ENCODE results near the gene LTB4R2. TPM values are rescaled to one million over a fixed set of nuclear protein-coding genes. Genes with fewer than 3 reads are reported as not detected.

Gene LTB4R2
- total RNA-seq, 6 donors from 2014 or later = 6.2 to 49.2 (median 10.9) TPM

DNA sequence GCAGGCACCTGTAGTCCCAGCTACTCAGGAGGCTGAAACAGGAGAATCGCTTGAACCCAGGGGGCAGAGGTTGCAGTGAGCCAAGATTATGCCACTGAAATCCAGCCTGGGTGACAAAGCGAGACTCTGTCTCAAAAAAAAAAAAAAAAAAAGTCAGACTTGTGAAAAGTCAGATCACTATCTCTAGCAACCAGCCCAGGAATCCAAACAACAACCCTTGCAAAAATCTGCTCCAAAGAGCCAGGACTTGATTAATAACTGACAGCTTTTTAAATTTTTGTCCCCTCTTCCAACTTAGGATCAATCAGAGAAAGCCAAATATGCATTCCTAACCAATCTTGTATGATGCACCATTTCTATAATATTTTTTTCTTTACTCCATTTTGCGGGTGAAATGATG, 50.3 kb downstream of the LTB4R2 start:
- WGBS, 2 donors = 94 to 98% methylated on average over 3 of the region's 3 CpGs

DNA sequence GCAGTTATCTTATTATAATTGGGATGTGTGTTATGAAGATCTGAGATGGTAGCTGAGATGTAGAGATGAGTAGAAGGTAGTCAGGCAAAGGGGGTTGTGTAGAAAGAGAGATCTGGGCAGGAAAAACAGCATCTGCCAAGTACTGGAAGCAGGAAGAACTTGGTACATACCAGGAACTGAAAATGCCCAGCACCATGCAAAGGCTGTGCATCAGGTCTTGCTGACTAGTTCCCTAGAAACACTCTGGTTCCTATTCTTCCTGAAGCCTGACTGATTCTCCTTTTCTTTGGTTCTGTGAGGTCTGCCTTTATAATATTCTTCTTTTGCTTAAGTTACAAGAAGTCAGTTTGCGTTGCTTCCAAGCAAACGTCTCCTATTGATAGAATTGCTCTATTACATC, 51.4 kb downstream of the LTB4R2 start:
- DNase-seq (no peak), ATAC-seq (ENCODE audit: low FRiP score in 2 of 2) (no peak)
- TF ChIP-seq, protein P1, sequence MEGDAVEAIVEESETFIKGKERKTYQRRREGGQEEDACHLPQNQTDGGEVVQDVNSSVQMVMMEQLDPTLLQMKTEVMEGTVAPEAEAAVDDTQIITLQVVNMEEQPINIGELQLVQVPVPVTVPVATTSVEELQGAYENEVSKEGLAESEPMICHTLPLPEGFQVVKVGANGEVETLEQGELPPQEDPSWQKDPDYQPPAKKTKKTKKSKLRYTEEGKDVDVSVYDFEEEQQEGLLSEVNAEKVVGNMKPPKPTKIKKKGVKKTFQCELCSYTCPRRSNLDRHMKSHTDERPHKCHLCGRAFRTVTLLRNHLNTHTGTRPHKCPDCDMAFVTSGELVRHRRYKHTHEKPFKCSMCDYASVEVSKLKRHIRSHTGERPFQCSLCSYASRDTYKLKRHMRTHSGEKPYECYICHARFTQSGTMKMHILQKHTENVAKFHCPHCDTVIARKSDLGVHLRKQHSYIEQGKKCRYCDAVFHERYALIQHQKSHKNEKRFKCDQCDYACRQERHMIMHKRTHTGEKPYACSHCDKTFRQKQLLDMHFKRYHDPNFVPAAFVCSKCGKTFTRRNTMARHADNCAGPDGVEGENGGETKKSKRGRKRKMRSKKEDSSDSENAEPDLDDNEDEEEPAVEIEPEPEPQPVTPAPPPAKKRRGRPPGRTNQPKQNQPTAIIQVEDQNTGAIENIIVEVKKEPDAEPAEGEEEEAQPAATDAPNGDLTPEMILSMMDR (IDR thresholded peaks at IDR 0.05) = no peak
- no peak for TF ChIP-seq POLR2AphosphoS5 (IDR thresholded peaks at IDR 0.05)
- no peak for TF ChIP-seq EP300 (IDR thresholded peaks at IDR 0.05)
- TF ChIP-seq POLR2A (IDR thresholded peaks at IDR 0.05) = no peak
- Histone ChIP-seq H3K4me1 (peaks cover 12 to 15% (median 13%) of the 10 kb centered on the region in 4 donors), H3K4me3 (no peak overlapping the region), H3K9me3 (no peaks in the 10 kb centered on the region), H3K27me3 (no peaks in the 10 kb centered on the region), H3K27ac (no peak overlapping the region), H3K36me3 (no peaks in the 10 kb centered on the region)
- 72 to 81% methylated on average over 2 of the region's 2 CpGs for WGBS, 2 donors

More for the DNA sequence above, 50.3 kb downstream of the LTB4R2 start:
- DNase-seq (no peak), ATAC-seq (ENCODE audit: low FRiP score in 2 of 2) (no peak)
- H3K27me3 ChIP-seq = no peaks in the 10 kb centered on the region
- no peaks in the 10 kb centered on the region for H3K9me3 ChIP-seq
- no peaks in the 10 kb centered on the region for H3K36me3 ChIP-seq
- H3K4me1 ChIP-seq = peaks cover 3 to 5% (median 4%) of the 10 kb centered on the region in 4 donors
- H3K4me3 ChIP-seq = no peak overlapping the region
- no peak for TF ChIP-seq EP300 (IDR thresholded peaks at IDR 0.05)
- TF ChIP-seq POLR2A (IDR thresholded peaks at IDR 0.05) = no peak
- TF ChIP-seq, protein P1 (IDR thresholded peaks at IDR 0.05) = no peak
- TF ChIP-seq POLR2AphosphoS5 (IDR thresholded peaks at IDR 0.05) = no peak
- H3K27ac ChIP-seq = no peak overlapping the region

Small RNA genes within 50 kb of the gene (small RNA-seq; reads per million reads assigned to genes)
- 0 reads per million in 4 donors for gene RF00026

Other genes with a start within 250 kb of the LTB4R2 start
- gene CPNE6, start 238.6 kb upstream of the LTB4R2 start, total RNA-seq = not detected
- 10 to 100 TPM; 27.2 to 70.3 (median 34.9) TPM for gene PCK2, start 215.8 kb upstream of the LTB4R2 start, total RNA-seq
- 100 to 1,000 TPM in 2 of 6 donors, 10 to 100 TPM in 4; 68.4 to 138 (median 95.0) TPM for gene DCAF11, start 195.4 kb upstream of the LTB4R2 start, total RNA-seq
- 1 to 10 TPM; 2.6 to 9.8 (median 4.4) TPM for gene NRL, start 195.2 kb upstream of the LTB4R2 start, total RNA-seq
- gene FITM1, start 179.5 kb upstream of the LTB4R2 start, total RNA-seq = under 1 TPM in 4 of 6 donors, not detected in 2; 0.63 to 0.89 (median 0.82) TPM
- gene PSME1, start 173.9 kb upstream of the LTB4R2 start, total RNA-seq = 100 to 1,000 TPM in 5 of 6 donors, 10 to 100 TPM in 1; 56.6 to 206 (median 142) TPM
- 10 to 100 TPM in 5 of 6 donors, 1 to 10 TPM in 1; 8.6 to 13.8 (median 12.0) TPM for gene EMC9, start 168.5 kb upstream of the LTB4R2 start, total RNA-seq
- 100 to 1,000 TPM in 3 of 6 donors, 10 to 100 TPM in 3; 58.5 to 144 (median 84.4) TPM for gene PSME2, start 163.5 kb upstream of the LTB4R2 start, total RNA-seq
- gene RNF31, start 162.6 kb upstream of the LTB4R2 start, total RNA-seq = 100 to 1,000 TPM in 2 of 6 donors, 10 to 100 TPM in 4; 52.1 to 173 (median 63.9) TPM
- gene IRF9, start 148.9 kb upstream of the LTB4R2 start, total RNA-seq = 100 to 1,000 TPM in 3 of 6 donors, 10 to 100 TPM in 3; 78.2 to 192 (median 107) TPM
- gene REC8, start 138.1 kb upstream of the LTB4R2 start, total RNA-seq = 10 to 100 TPM; 16.0 to 76.5 (median 29.4) TPM
- 10 to 100 TPM; 20.8 to 50.3 (median 35.2) TPM for gene IPO4, start 121.3 kb upstream of the LTB4R2 start, total RNA-seq
- gene TM9SF1, start 114.7 kb upstream of the LTB4R2 start, total RNA-seq = 10 to 100 TPM; 15.7 to 75.4 (median 53.8) TPM
- gene TSSK4, start 104.4 kb upstream of the LTB4R2 start, total RNA-seq = 1 to 10 TPM in 1 of 6 donors, not detected in 5; 1.3 TPM
- gene CHMP4A, start 96.7 kb upstream of the LTB4R2 start, total RNA-seq = 100 to 1,000 TPM in 1 of 6 donors, 10 to 100 TPM in 5; 39.9 to 112 (median 61.5) TPM
- 10 to 100 TPM in 4 of 6 donors, 1 to 10 TPM in 2; 8.1 to 21.1 (median 12.7) TPM for gene MDP1, start 94.1 kb upstream of the LTB4R2 start, total RNA-seq
- 100 to 1,000 TPM in 4 of 6 donors, 10 to 100 TPM in 2; 39.8 to 144 (median 121) TPM for gene NEDD8, start 77.8 kb upstream of the LTB4R2 start, total RNA-seq
- gene GMPR2, start 77.2 kb upstream of the LTB4R2 start, total RNA-seq = 10 to 100 TPM; 26.2 to 76.9 (median 47.2) TPM
- gene TINF2, start 67.5 kb upstream of the LTB4R2 start, total RNA-seq = 100 to 1,000 TPM in 1 of 6 donors, 10 to 100 TPM in 5; 46.1 to 109 (median 86.4) TPM
- 10 to 100 TPM in 4 of 6 donors, 1 to 10 TPM in 2; 9.1 to 29.2 (median 11.1) TPM for gene TGM1, start 47.0 kb upstream of the LTB4R2 start, total RNA-seq
- gene RABGGTA, start 38.5 kb upstream of the LTB4R2 start, total RNA-seq = 100 to 1,000 TPM in 1 of 6 donors, 10 to 100 TPM in 5; 22.7 to 125 (median 58.9) TPM
- gene DHRS1, start 10.4 kb upstream of the LTB4R2 start, total RNA-seq = 10 to 100 TPM; 23.0 to 60.3 (median 32.8) TPM
- 10 to 100 TPM; 13.3 to 31.4 (median 22.6) TPM for gene NOP9, start 10.3 kb upstream of the LTB4R2 start, total RNA-seq
- gene CIDEB, start 2.2 kb upstream of the LTB4R2 start, total RNA-seq = 10 to 100 TPM in 5 of 6 donors, 1 to 10 TPM in 1; 9.4 to 14.8 (median 12.8) TPM
- 10 to 100 TPM; 11.1 to 71.2 (median 17.7) TPM for gene LTB4R, start 1.4 kb downstream of the LTB4R2 start, total RNA-seq
- 100 to 1,000 TPM in 2 of 6 donors, 10 to 100 TPM in 4; 22.4 to 159 (median 43.7) TPM for gene ADCY4, start 24.9 kb downstream of the LTB4R2 start, total RNA-seq
- gene RIPK3, start 29.9 kb downstream of the LTB4R2 start, total RNA-seq = 10 to 100 TPM; 16.1 to 92.2 (median 29.1) TPM
- 10 to 100 TPM in 5 of 6 donors, 1 to 10 TPM in 1; 8.5 to 98.5 (median 42.1) TPM for gene NFATC4, start 58.0 kb downstream of the LTB4R2 start, total RNA-seq
- gene NYNRIN, start 88.9 kb downstream of the LTB4R2 start, total RNA-seq = 10 to 100 TPM in 5 of 6 donors, 1 to 10 TPM in 1; 5.5 to 18.7 (median 14.4) TPM
- gene CBLN3, start 119.5 kb downstream of the LTB4R2 start, total RNA-seq = 1 to 10 TPM; 1.1 to 4.2 (median 3.1) TPM
- gene KHNYN, start 119.8 kb downstream of the LTB4R2 start, total RNA-seq = 100 to 1,000 TPM in 1 of 6 donors, 10 to 100 TPM in 5; 43.9 to 136 (median 66.4) TPM
- gene SDR39U1, start 132.6 kb downstream of the LTB4R2 start, total RNA-seq = 10 to 100 TPM; 34.9 to 88.0 (median 52.6) TPM
- gene CMA1, start 198.1 kb downstream of the LTB4R2 start, total RNA-seq = 1 to 10 TPM in 1 of 6 donors, under 1 TPM in 1, not detected in 4; 0.37 to 1.8 TPM